Calu3 (cell line): Measurements from ENCODE around the gene RRM2. TPM values are rescaled to one million over a fixed set of nuclear protein-coding genes. Genes with fewer than 3 reads are reported as not detected.
"Not testable (repeated sequence)": the region's sequence is repeated elsewhere in the genome, so short reads cannot be mapped to it uniquely, and the experiment has no call there.

Source experiments
- BruUV-seq: library from RNA; stranded (reverse); fragments of 400-500 nt; replicated peaks from 2 replicates; lab custom pipeline; 2021; lab: Mats Ljungman, UMichigan
- CTCF ChIA-PET: fragments of 300-600 bp; sonication (Branson Sonifier 250); formaldehyde crosslinking; loops from one replicate; lab custom pipeline; 2022; ENCODE audit warnings: antibody characterized with exemption; lab: Charles Lee
- DNase-seq: peaks from one replicate; pipeline ENCODE4 v3.0.0; 2022
- H3K27ac Mint-ChIP-seq: one replicate; pipeline ENCODE4 v1.8.0; 2022; ENCODE audit warnings: mixed read lengths; ENCODE audit not compliant: unreplicated experiment
- H3K27me3 Mint-ChIP-seq: one replicate; pipeline ENCODE4 v1.8.0; 2022; ENCODE audit warnings: mixed read lengths; ENCODE audit not compliant: unreplicated experiment
- H3K36me3 Mint-ChIP-seq: one replicate; pipeline ENCODE4 v1.8.0; 2022; ENCODE audit warnings: mild to moderate bottlenecking, moderate library complexity, mixed read lengths; ENCODE audit not compliant: insufficient read depth, unreplicated experiment
- H3K4me1 Mint-ChIP-seq: one replicate; pipeline ENCODE4 v1.8.0; 2022; ENCODE audit warnings: mild to moderate bottlenecking, low read depth, mixed read lengths; ENCODE audit not compliant: unreplicated experiment
- H3K4me3 Mint-ChIP-seq: one replicate; pipeline ENCODE4 v1.8.0; 2022; ENCODE audit warnings: mild to moderate bottlenecking, low read depth, moderate library complexity, mixed read lengths; ENCODE audit not compliant: unreplicated experiment
- H3K9me3 Mint-ChIP-seq: one replicate; pipeline ENCODE4 v1.8.0; 2022; ENCODE audit warnings: low read depth, mixed read lengths; ENCODE audit not compliant: unreplicated experiment
- intact Hi-C: fragments of 100-400 bp; cut with micrococcal nuclease; formaldehyde crosslinking; loops from one replicate; pipeline ENCODE4 v1.10.0; 2022; ENCODE audit not compliant: unreplicated experiment
- total RNA-seq: library from RNA; stranded (reverse); gene quantifications from 2 replicates; pipeline ENCODE4 v1.2.3, GENCODE V29; 2022
- TF ChIP-seq, protein P1 (sequence below): fragments of 200-600 bp; IDR thresholded peaks from one replicate; pipeline ENCODE4 v1.8.0; 2022; ENCODE audit warnings: antibody characterized with exemption; ENCODE audit not compliant: unreplicated experiment

RRM2 gene
- total RNA-seq, 1 experiment from 2014 or later = 154 TPM

DNA sequence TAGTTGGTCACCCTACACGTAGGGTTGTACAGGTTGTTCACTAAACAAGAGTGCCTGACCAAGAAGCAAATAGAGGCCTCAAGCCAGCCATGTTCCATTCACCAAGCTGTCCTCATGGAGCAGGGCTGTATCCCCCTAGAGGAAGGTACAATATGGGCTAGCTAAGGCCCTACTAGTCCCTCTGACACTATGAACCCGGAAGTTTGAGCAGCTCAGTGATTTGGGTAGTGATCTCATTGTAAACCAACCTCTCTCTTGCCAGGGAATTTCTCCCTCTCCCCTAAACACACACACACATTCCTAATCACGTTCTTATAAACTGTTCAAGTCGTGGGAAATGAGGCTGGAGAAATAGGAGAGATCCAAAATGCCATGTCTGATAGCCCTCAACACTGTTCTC is 35.6 kb upstream of the RRM2 start:
- Mint-ChIP-seq H3K27ac (peak overlapping the region; percentile 81), H3K4me1 (peaks cover 68% of the 10 kb centered on the region), H3K36me3 (no peaks in the 10 kb centered on the region), H3K27me3 (peaks cover 31% of the 10 kb centered on the region), H3K9me3 (no peaks in the 10 kb centered on the region), H3K4me3 (no peak overlapping the region)
- no TSS peak for BruUV-seq
- TF ChIP-seq, protein P1, sequence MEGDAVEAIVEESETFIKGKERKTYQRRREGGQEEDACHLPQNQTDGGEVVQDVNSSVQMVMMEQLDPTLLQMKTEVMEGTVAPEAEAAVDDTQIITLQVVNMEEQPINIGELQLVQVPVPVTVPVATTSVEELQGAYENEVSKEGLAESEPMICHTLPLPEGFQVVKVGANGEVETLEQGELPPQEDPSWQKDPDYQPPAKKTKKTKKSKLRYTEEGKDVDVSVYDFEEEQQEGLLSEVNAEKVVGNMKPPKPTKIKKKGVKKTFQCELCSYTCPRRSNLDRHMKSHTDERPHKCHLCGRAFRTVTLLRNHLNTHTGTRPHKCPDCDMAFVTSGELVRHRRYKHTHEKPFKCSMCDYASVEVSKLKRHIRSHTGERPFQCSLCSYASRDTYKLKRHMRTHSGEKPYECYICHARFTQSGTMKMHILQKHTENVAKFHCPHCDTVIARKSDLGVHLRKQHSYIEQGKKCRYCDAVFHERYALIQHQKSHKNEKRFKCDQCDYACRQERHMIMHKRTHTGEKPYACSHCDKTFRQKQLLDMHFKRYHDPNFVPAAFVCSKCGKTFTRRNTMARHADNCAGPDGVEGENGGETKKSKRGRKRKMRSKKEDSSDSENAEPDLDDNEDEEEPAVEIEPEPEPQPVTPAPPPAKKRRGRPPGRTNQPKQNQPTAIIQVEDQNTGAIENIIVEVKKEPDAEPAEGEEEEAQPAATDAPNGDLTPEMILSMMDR = no peak
- CTCF ChIA-PET = interaction anchor here (0.7 to 1.1 kb wide), 3 partner anchors 18 to 348 kb away, joined by 3 read pairs; no protein-coding TSS in a partner anchor
- no peak for DNase-seq
- intact Hi-C loops = no loop called here

DNA sequence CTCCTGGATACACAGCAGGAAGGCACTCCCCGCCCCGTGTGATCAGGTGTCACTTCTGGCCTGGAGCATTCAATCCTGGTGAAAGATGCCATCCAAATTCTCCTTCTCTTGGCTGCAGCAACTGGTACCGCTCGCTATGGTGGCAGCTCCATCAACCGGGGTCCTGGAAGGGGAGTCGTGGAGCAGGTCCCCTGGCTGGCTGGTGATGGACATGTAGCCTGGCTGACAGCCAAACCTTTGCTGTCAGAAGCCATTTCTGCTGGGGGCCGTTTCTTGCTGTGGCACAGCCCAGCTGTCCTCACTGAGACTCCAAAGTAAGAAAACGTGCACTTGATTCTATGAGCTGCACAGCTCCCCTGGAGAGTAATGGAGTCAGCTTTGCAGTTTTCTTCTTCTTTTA is 35.2 kb upstream of the RRM2 start:
- intact Hi-C loops = no loop called here
- peaks cover 27% of the 10 kb centered on the region for H3K27me3 Mint-ChIP-seq
- no TSS peak for BruUV-seq
- peak overlapping the region; percentile 81 for H3K27ac Mint-ChIP-seq
- H3K4me3 Mint-ChIP-seq = no peak overlapping the region
- no peak for DNase-seq
- TF ChIP-seq, protein P1 = no peak
- no peaks in the 10 kb centered on the region for H3K36me3 Mint-ChIP-seq
- CTCF ChIA-PET = interaction anchor here (0.7 to 1.5 kb wide), 4 partner anchors 10 to 347 kb away, joined by 3 to 6 read pairs (median 3); no protein-coding TSS in a partner anchor
- H3K9me3 Mint-ChIP-seq = no peaks in the 10 kb centered on the region
- H3K4me1 Mint-ChIP-seq = peaks cover 68% of the 10 kb centered on the region

DNA sequence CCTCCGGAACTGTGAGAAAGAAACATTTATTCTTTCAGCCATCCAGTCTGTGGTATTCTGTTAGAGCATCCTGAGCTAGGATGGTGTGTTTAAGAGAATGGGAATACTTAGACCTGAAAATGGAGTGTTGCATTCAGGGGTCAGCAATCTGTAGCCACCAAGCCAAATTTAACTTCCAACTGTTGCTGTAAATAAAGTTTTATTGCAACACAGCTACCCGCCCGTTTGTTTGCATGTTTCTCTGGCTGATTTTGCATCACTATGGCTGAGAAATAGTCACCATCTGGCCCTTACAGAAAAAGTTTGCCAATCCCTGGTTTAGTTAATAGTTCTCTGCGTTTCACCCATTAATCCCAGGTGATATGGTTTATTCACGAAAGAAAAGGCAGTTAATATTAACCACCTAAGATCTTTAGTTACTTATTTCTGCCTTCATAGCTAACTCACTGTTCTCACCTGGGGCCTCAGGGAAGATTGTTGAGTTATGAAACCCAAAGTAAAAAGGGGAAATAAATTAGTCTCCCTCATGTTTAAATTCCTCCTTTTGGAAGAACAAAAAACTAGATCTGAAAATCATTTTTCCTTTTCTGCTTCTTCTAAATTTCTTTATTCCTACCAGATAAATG is 32.9 kb upstream of the RRM2 start:
- Mint-ChIP-seq H3K27ac (peak overlapping the region; percentile 74), H3K36me3 (no peaks in the 10 kb centered on the region), H3K4me1 (peaks cover 52% of the 10 kb centered on the region), H3K4me3 (peak overlapping the region; percentile 24), H3K27me3 (peaks cover 3% of the 10 kb centered on the region), H3K9me3 (no peaks in the 10 kb centered on the region)
- DNase-seq = no peak
- no TSS peak for BruUV-seq
- TF ChIP-seq, protein P1 = no peak
- intact Hi-C loops = no loop called here
- CTCF ChIA-PET = interaction anchor here (1.0 to 1.5 kb wide), 2 partner anchors 10 to 17 kb away, joined by 3 to 9 read pairs; no protein-coding TSS in a partner anchor

DNA sequence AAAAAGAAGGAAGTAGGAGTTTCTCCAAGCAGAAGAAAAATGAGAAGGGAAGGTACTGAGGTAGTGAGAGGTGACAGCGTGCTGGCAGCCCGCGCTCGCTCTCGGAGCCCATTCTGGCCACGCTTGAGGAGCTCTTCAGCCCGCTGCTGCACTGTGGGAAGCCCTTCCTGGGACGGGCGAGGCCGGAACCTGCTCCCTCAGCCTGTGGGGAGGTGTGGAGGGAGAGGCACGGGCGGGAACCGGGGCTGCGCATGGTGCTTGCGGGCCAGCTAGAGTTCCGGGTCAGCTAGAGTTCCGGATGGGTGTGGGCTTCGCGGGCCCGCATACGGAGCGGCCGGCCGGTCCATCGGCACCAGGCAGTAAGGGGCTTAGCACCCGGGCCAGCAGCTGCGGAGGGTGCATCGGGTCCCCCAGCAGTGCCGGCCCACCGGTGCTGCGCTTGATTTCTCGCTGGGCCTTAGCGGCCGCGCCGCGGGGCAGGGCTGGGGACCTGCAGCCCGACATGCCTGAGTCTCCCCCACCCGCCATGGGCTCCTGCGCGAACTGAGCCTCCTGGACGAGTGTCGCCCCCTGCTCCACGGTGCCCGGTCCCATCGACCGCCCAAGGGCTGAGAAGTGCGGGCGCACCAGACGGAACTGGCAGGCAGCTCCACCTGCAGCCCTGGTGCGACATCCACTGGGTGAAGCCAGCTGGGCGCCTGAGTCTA is 31.2 kb upstream of the RRM2 start:
- DNase-seq = no peak
- H3K9me3 Mint-ChIP-seq = no peaks in the 10 kb centered on the region
- no peak overlapping the region for H3K27ac Mint-ChIP-seq
- CTCF ChIA-PET = interaction anchor here (1.1 kb wide), 1 partner anchor 19 kb away, joined by 3 read pairs; no protein-coding TSS in a partner anchor
- TF ChIP-seq, protein P1 = no peak
- no TSS peak for BruUV-seq
- H3K4me3 Mint-ChIP-seq = peak overlapping the region; percentile 25
- H3K27me3 Mint-ChIP-seq = no peaks in the 10 kb centered on the region
- intact Hi-C loops = no loop called here
- no peaks in the 10 kb centered on the region for H3K36me3 Mint-ChIP-seq
- peaks cover 36% of the 10 kb centered on the region for H3K4me1 Mint-ChIP-seq

DNA sequence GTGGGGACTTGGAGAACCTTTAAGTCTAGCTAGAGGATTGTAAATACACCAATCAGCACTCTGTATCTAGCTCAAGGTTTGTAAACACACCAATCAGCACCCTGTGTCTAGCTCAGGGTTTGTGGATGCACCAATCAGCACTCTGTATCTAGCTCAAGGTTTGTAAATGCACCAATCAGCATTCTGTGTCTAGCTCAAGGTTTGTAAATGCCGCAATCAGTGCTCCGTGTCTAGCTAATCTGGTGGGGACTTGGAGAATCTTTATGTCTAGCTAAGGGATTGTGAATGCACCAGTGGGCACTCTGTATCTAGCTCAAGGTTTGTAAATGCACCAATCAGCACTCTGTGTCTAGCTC is 30.7 kb upstream of the RRM2 start:
- DNase-seq, H3K4me3 Mint-ChIP-seq, intact Hi-C loops, H3K27me3 Mint-ChIP-seq, H3K27ac Mint-ChIP-seq, H3K9me3 Mint-ChIP-seq, BruUV-seq, H3K36me3 Mint-ChIP-seq: not testable (repeated sequence)
- CTCF ChIA-PET = interaction anchor here (1.1 kb wide), 1 partner anchor 19 kb away, joined by 3 read pairs; no protein-coding TSS in a partner anchor
- peaks cover 31% of the 10 kb centered on the region for H3K4me1 Mint-ChIP-seq
